ENCODE measurements around the gene GPAT3.
"Not testable (repeated sequence)": the region's sequence is repeated elsewhere in the genome, so short reads cannot be mapped to it uniquely, and the experiment has no call there.

- TF ChIP-seq ZBTB21 (tag by site-specific recombination; IDR thresholded peaks at IDR 0.05); ZNF274 (IDR thresholded peaks at IDR 0.05; ENCODE audit: low read length); ZNF274 (tag by site-specific recombination; IDR thresholded peaks at IDR 0.05; ENCODE audit: borderline replicate concordance); SETDB1 (IDR thresholded peaks at IDR 0.05; ENCODE audit: insufficient read length, low read length); ZNF174 (tag by site-specific recombination; IDR thresholded peaks at IDR 0.05); TCF7L2 (IDR thresholded peaks at IDR 0.05; ENCODE audit: borderline replicate concordance, low read depth, low read length): not testable (repeated sequence)
Observed at GRCh38 chr4:83576237-83576636, 40.3 kb downstream of the GPAT3 start.
